ENCODE data around the gene NBPF20.
"Not testable (repeated sequence)": the region's sequence is repeated elsewhere in the genome, so short reads cannot be mapped to it uniquely, and the experiment has no call there.

Gene NBPF20

GRCh38 chr1:145425436-145426029 lies at the start of gene NBPF20:
Gene NBPF20 (minus strand): TSS chr1:145425603. CDS start chr1:145405272, 20,331 bp downstream.
- DNase-seq (ENCODE audit: low read depth in 2 of 2) = peak; percentile 16 to 21

- DNase-seq (ENCODE audit: low read depth in 2 of 2) = not testable (repeated sequence)
Observed at GRCh38 chr1:145474837-145475368, 49.5 kb upstream of the NBPF20 start.

GRCh38 chr1:145472731-145473130 lies 47.3 kb upstream of the NBPF20 start:
- DNase-seq (ENCODE audit: low read depth in 2 of 2) = not testable (repeated sequence)

- DNase-seq (ENCODE audit: low read depth in 2 of 2) = not testable (repeated sequence)
Observed at GRCh38 chr1:145471365-145471764, 46.0 kb upstream of the NBPF20 start.

GRCh38 chr1:145465405-145466144 lies 40.2 kb upstream of the NBPF20 start:
- peak; percentile 94 to 95 for DNase-seq (ENCODE audit: low read depth in 2 of 2)

GRCh38 chr1:145464708-145465336 lies 39.4 kb upstream of the NBPF20 start:
- DNase-seq (ENCODE audit: low read depth in 2 of 2) = not testable (repeated sequence)

- DNase-seq (ENCODE audit: low read depth in 2 of 2) = not testable (repeated sequence)
Observed at GRCh38 chr1:145464017-145464416, 38.6 kb upstream of the NBPF20 start.

GRCh38 chr1:145460684-145461083 lies 35.3 kb upstream of the NBPF20 start:
- DNase-seq (ENCODE audit: low read depth in 2 of 2) = not testable (repeated sequence)

- not testable (repeated sequence) for DNase-seq (ENCODE audit: low read depth in 2 of 2)
Observed at GRCh38 chr1:145460048-145460447, 34.6 kb upstream of the NBPF20 start.

- DNase-seq (ENCODE audit: low read depth in 2 of 2) = not testable (repeated sequence)
Observed at GRCh38 chr1:145459591-145459990, 34.2 kb upstream of the NBPF20 start.

GRCh38 chr1:145459063-145459462 lies 33.7 kb upstream of the NBPF20 start:
- not testable (repeated sequence) for DNase-seq (ENCODE audit: low read depth in 2 of 2)

- not testable (repeated sequence) for DNase-seq (ENCODE audit: low read depth in 2 of 2)
Observed at GRCh38 chr1:145454824-145455177, 29.4 kb upstream of the NBPF20 start.

GRCh38 chr1:145453873-145454823 lies 28.7 kb upstream of the NBPF20 start:
- DNase-seq (ENCODE audit: low read depth in 2 of 2) = not testable (repeated sequence)

GRCh38 chr1:145452506-145452905 lies 27.1 kb upstream of the NBPF20 start:
- not testable (repeated sequence) for DNase-seq (ENCODE audit: low read depth in 2 of 2)

- not testable (repeated sequence) for DNase-seq (ENCODE audit: low read depth in 2 of 2)
Observed at GRCh38 chr1:145451914-145452313, 26.5 kb upstream of the NBPF20 start.

GRCh38 chr1:145445219-145445618 lies 19.8 kb upstream of the NBPF20 start:
- not testable (repeated sequence) for DNase-seq (ENCODE audit: low read depth in 2 of 2)

GRCh38 chr1:145442340-145442739 lies 16.9 kb upstream of the NBPF20 start:
- not testable (repeated sequence) for DNase-seq (ENCODE audit: low read depth in 2 of 2)

- not testable (repeated sequence) for DNase-seq (ENCODE audit: low read depth in 2 of 2)
Observed at GRCh38 chr1:145431363-145432256, 6.2 kb upstream of the NBPF20 start.

GRCh38 chr1:145430830-145431229 lies 5.4 kb upstream of the NBPF20 start:
- DNase-seq (ENCODE audit: low read depth in 2 of 2) = not testable (repeated sequence)

GRCh38 chr1:145429329-145429728 lies 3.9 kb upstream of the NBPF20 start:
- not testable (repeated sequence) for DNase-seq (ENCODE audit: low read depth in 2 of 2)
